Mucosa of descending colon (tissue), 3 donors: Measurements from ENCODE around the gene INPP5A. TPM values are rescaled to one million over a fixed set of nuclear protein-coding genes. Genes with fewer than 3 reads are reported as not detected.
"Not testable (repeated sequence)": the region's sequence is repeated elsewhere in the genome, so short reads cannot be mapped to it uniquely, and the experiment has no call there.

Experiments
- ATAC-seq: fragments of 200-7000 bp; cut with Tn5 transposase; one replicate; pipeline ENCODE4 v1.9.1; 2020; ENCODE audit warnings: mild to moderate bottlenecking, moderate library complexity
- DNase-seq, 3 donors: peaks; one replicate each; pipeline ENCODE4 v3.0.0-alpha.2; 2020
- H3K36me3 ChIP-seq: fragments of 200-600 bp; one replicate; pipeline ENCODE4 v1.8.0; 2021; ENCODE audit warnings: low read depth, mild to moderate bottlenecking
- H3K4me1 ChIP-seq: fragments of 200-600 bp; one replicate; pipeline ENCODE4 v1.8.0; 2021; ENCODE audit warnings: low read depth, mild to moderate bottlenecking
- H3K4me3 ChIP-seq: fragments of 200-600 bp; one replicate; pipeline ENCODE4 v1.8.0; 2021; ENCODE audit warnings: mild to moderate bottlenecking
- H3K9me3 ChIP-seq: fragments of 200-600 bp; one replicate; pipeline ENCODE4 v1.8.0; 2021; ENCODE audit warnings: mild to moderate bottlenecking
- CTCF ChIP-seq: fragments of 200-600 bp; IDR thresholded peaks from one replicate; pipeline ENCODE4 v1.8.0; 2022; ENCODE audit warnings: antibody characterized with exemption, mild to moderate bottlenecking
- intact Hi-C, 2 donors: fragments of 100-400 bp; cut with DNase I in 1 of 2; cut with micrococcal nuclease in 1 of 2; formaldehyde crosslinking; loops; one replicate each; pipeline versions ENCODE4 v1.11.0 to v1.11.1; 2022; cut with DNase I, micrococcal nuclease
- total RNA-seq, 3 donors: library from RNA; stranded (reverse); fragmentation: NEBNext Ultra II Directional in 2 of 3; extraction: Animal tissue kit (Norgen Biotek cat#: 25700) in 2 of 3; gene quantifications; one replicate each; pipeline versions ENCODE4 v1.2.1 to v1.2.4, GENCODE V29; 2021 to 2023
- donor health status: DM: no; HTN: no; CAD: no; lungs with moderate emphysema.
- donor health status: DM: no; HTN: no; CAD: no.
- donor health status: DM: no; HTN: yes; CAD: no.

Gene INPP5A
- total RNA-seq, 3 donors from 2014 or later, result 31.7 to 92.8 (median 32.0) TPM

- no peak for TF ChIP-seq CTCF
- intact Hi-C loops, result no loop called here
- no peak overlapping the region for H3K4me3 ChIP-seq
Measured at GRCh38 chr10:132789659-132790148, 252.1 kb downstream of the INPP5A start.

GRCh38 chr10:132790470-132790869 is 252.9 kb downstream of the INPP5A start:
- intact Hi-C loops, result no loop called here
- Histone ChIP-seq H3K36me3 (no peaks in the 10 kb centered on the region), H3K4me1 (peaks cover 22% of the 10 kb centered on the region), H3K9me3 (no peaks in the 10 kb centered on the region), H3K4me3 (no peak overlapping the region)
- no peak for TF ChIP-seq CTCF
- DNase-seq (no peak), ATAC-seq (no peak)

More at GRCh38 chr10:132789659-132790148, 252.1 kb downstream of the INPP5A start:
- Histone ChIP-seq H3K9me3 (no peaks in the 10 kb centered on the region), H3K36me3 (no peaks in the 10 kb centered on the region), H3K4me1 (peaks cover 22% of the 10 kb centered on the region)
- DNase-seq (no peak), ATAC-seq (no peak)

- intact Hi-C loops, result no loop called here
- no peak for TF ChIP-seq CTCF
- peaks cover 21% of the 10 kb centered on the region for H3K4me1 ChIP-seq
- ATAC-seq (no peak), DNase-seq (no peak)
- H3K36me3 ChIP-seq, result no peaks in the 10 kb centered on the region
- H3K4me3 ChIP-seq, result no peak overlapping the region
- no peaks in the 10 kb centered on the region for H3K9me3 ChIP-seq
Measured at GRCh38 chr10:132790934-132791829, 253.6 kb downstream of the INPP5A start.

- H3K4me1 ChIP-seq, result peaks cover 13% of the 10 kb centered on the region
- intact Hi-C loops, DNase-seq, H3K36me3 ChIP-seq, ATAC-seq, H3K4me3 ChIP-seq, H3K9me3 ChIP-seq: not testable (repeated sequence)
Measured at GRCh38 chr10:132792099-132792498, 254.5 kb downstream of the INPP5A start.

GRCh38 chr10:132792796-132793195 is 255.2 kb downstream of the INPP5A start:
- H3K36me3 ChIP-seq, result no peaks in the 10 kb centered on the region
- H3K4me3 ChIP-seq, result no peak overlapping the region
- H3K9me3 ChIP-seq, result no peaks in the 10 kb centered on the region
- peaks cover 7% of the 10 kb centered on the region for H3K4me1 ChIP-seq
- ATAC-seq (no peak), DNase-seq (no peak)
- no peak for TF ChIP-seq CTCF
- intact Hi-C loops, result no loop called here

- intact Hi-C loops, result no loop called here
- H3K36me3 ChIP-seq, result no peaks in the 10 kb centered on the region
- ATAC-seq (no peak), DNase-seq (no peak)
- no peaks in the 10 kb centered on the region for H3K9me3 ChIP-seq
- no peak overlapping the region for H3K4me3 ChIP-seq
- TF ChIP-seq CTCF, result no peak
- H3K4me1 ChIP-seq, result peaks cover 3% of the 10 kb centered on the region
Measured at GRCh38 chr10:132793213-132793612, 255.6 kb downstream of the INPP5A start.
